AG09309 (cell line): ENCODE results near the gene CHID1.
A peak's percentile ranks its signal among the peaks of the same experiment; 100 is the strongest.

Experiments
- DNase-seq: peaks from one replicate; pipeline ENCODE4 v3.0.0-alpha.2; 2010; ENCODE audit warnings: low read depth
- H3K4me3 ChIP-seq: 2 replicates; pipeline ENCODE4 v1.5.1; 2011; ENCODE audit warnings: mild to moderate bottlenecking, low read depth, low read length, moderate library complexity; ENCODE audit not compliant: control insufficient read depth
- TF ChIP-seq, protein P1 (sequence below): IDR thresholded peaks from 2 replicates; pipeline ENCODE4 v1.5.1; 2011; ENCODE audit warnings: mild to moderate bottlenecking, low read depth, low read length, inconsistent platforms; ENCODE audit not compliant: insufficient read depth, control insufficient read depth; ENCODE audit errors: missing control alignments

CHID1 gene

DNA sequence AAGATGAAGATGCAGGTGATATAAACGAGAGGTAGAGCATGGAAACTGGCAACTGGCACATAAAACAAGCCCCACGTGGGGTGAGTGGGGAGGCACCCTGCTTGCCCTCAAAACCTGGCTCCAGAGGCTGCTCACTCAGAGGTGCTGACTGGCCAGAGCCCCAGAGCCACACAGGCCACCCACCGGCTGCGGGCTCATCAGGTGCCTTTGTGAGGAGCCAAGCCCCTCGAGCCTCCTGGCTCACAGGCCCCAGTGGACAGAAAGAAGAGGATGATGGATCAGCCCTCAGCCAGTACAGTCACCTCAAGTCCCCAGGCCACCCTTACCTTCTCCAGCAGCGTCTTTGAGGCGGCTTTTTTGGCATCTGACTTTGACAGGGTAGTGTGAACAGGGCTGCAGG lies 6.2 kb downstream of the CHID1 start:
- H3K4me3 ChIP-seq, result no peak overlapping the region
- no peak for DNase-seq
- TF ChIP-seq, protein P1, sequence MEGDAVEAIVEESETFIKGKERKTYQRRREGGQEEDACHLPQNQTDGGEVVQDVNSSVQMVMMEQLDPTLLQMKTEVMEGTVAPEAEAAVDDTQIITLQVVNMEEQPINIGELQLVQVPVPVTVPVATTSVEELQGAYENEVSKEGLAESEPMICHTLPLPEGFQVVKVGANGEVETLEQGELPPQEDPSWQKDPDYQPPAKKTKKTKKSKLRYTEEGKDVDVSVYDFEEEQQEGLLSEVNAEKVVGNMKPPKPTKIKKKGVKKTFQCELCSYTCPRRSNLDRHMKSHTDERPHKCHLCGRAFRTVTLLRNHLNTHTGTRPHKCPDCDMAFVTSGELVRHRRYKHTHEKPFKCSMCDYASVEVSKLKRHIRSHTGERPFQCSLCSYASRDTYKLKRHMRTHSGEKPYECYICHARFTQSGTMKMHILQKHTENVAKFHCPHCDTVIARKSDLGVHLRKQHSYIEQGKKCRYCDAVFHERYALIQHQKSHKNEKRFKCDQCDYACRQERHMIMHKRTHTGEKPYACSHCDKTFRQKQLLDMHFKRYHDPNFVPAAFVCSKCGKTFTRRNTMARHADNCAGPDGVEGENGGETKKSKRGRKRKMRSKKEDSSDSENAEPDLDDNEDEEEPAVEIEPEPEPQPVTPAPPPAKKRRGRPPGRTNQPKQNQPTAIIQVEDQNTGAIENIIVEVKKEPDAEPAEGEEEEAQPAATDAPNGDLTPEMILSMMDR, result no peak

DNA sequence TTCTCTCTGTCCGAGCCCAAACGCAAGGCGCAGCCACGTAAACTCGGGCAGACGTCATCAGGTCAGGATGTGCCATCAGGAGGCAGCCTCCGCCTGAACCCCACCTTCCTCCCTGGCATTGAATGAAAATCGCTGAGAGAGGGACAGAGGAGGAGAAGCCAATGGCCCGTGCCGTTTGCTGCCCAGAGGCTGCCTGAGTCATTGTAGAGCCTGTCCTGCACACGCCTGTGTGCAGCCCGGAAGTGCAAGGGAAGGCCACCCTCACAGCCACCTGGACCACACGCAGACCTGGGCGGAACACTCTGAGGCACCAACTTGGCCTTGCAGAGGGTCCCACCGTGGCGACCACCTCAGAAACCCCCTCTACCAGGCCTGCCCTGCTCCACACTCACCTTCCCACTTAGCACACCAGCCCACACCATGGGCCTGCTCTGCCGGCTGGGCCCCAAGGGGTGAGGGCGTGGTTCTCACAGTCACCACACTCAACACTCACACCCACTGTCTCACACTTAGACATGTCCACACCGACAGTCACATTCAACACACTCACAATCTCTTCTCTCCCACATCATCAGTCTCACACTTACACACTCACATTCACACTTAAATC lies 9.1 kb downstream of the CHID1 start:
- no peak for DNase-seq
- no peak overlapping the region for H3K4me3 ChIP-seq
- TF ChIP-seq, protein P1, result no peak

DNA sequence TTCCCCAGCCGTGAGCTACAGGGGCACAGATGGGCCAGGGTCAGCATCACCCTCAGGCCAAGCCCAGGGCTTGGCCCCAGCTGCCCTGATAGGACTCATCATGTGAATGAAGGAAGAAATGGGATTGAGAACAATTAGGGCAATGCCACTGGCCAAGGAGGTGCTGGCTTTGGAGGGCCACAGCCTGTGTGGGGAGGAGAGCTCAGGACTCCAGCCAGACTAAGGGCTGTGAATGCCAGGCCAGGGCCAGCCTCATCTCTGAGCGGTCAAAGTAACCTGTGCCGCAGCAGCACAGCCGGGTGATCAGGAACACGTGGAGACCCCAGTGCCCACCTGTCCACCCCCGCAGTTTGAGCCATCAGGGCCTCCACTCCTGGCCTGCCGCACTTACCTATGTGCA lies 10.1 kb downstream of the CHID1 start:
- H3K4me3 ChIP-seq, result no peak overlapping the region
- no peak for DNase-seq
- TF ChIP-seq, protein P1, result no peak

DNA sequence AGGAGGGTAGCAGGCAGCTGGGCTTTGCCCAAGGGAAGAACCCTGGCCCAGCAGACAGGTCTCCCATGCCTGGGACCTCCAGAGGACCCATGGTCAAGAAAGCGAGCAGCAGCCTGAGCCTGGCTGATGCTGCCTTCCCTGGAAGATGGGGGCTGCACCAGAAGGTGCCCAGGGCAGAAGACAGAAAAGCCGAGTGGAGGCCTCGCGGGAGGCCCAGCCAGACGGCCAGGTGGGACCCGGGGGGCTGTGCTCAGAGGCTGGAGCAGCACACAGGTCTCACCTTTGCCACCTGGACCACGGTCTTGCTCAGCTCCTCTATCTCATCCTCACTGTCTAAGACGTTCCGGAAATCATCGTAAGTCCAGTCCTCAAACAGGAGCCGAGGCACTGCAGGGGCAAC lies 10.9 kb downstream of the CHID1 start:
- H3K4me3 ChIP-seq, result no peak overlapping the region
- DNase-seq, result no peak
- TF ChIP-seq, protein P1, result no peak

DNA sequence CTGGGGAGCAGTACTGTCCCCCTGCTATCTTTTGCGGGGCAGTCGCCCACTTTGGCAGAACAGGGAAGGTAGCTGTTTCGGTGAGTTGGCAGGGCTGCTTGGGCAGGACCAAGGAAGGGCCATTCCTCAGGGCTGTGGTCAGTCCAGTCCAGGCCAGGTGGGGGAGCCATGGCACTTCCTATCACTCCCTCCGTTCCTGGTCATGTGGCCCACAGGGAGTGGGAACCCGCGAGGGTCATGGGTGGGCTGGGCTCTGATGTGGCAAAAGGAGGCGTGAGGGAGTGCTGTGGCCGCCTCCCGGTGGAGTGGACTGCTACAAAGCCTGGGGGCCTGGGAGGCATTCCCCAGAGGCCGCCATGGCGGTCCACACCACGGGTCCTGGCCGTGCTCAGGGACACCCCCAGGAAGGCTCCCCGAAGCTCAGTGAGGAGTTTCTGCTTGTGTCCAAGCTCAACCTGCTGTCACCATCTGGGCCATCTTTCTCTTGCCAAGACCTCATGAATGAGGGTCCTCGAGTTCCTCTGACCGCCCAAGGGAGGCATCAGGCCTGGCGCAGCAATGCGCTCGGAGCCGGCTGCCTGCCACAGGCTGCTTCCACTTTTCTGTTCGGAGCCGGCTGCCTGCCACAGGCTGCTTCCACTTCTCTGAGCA lies 11.9 kb downstream of the CHID1 start:
- no peak for DNase-seq
- H3K4me3 ChIP-seq, result no peak overlapping the region
- TF ChIP-seq, protein P1, result peak; percentile 18

DNA sequence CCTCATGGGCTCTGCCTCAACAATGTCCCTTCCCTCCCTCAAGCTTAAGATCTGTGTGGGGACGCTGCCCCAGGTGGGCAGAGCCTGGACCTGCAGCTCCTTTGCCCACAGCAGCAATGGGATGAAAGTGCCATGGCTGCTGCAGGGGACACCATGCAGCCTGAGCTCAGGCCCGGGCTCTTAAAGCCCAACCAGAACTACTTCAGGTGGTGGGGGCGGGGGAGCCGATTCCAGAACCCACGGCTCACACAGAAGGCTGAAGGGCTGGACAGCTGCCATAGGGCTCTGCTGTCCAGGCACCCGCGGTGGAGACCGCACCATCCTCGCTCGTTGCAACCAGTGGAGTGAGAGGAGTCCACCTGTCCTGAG lies 12.5 kb downstream of the CHID1 start:
- no peak overlapping the region for H3K4me3 ChIP-seq
- no peak for DNase-seq
- TF ChIP-seq, protein P1, result peak; percentile 10
